GM19467 (cell line): ENCODE measurements around the gene DNAH3.
"Not testable (repeated sequence)": the region's sequence is repeated elsewhere in the genome, so short reads cannot be mapped to it uniquely, and the experiment has no call there.

ENCODE experiments used
- ATAC-seq: cut with Tn5 transposase; IDR thresholded peaks from one replicate; pipeline ENCODE4 v1.9.1; 2021; ENCODE audit warnings: mild to moderate bottlenecking, moderate library complexity; ENCODE audit not compliant: unreplicated experiment

Gene DNAH3

GRCh38 chr16:20948444-20948843 is 202.2 kb downstream of the DNAH3 start:
- ATAC-seq = no peak

GRCh38 chr16:20946015-20946629 is 204.5 kb downstream of the DNAH3 start:
- ATAC-seq = no peak

- ATAC-seq = not testable (repeated sequence)
These were observed 205.1 kb downstream of the DNAH3 start for GRCh38 chr16:20945575-20945875.

GRCh38 chr16:20944861-20945574 is 205.6 kb downstream of the DNAH3 start:
- no peak for ATAC-seq

GRCh38 chr16:20942256-20942655 is 208.4 kb downstream of the DNAH3 start:
- no peak for ATAC-seq

- no peak for ATAC-seq
These were observed 209.1 kb downstream of the DNAH3 start for GRCh38 chr16:20941636-20941926.

- no peak for ATAC-seq
These were observed 209.6 kb downstream of the DNAH3 start for GRCh38 chr16:20940871-20941635.

GRCh38 chr16:20939611-20940010 is 211.0 kb downstream of the DNAH3 start:
- ATAC-seq = no peak

GRCh38 chr16:20938426-20938825 is 212.2 kb downstream of the DNAH3 start:
- ATAC-seq = no peak

GRCh38 chr16:20937736-20938135 is 212.9 kb downstream of the DNAH3 start:
- no peak for ATAC-seq

GRCh38 chr16:20933589-20933988 is 217.1 kb downstream of the DNAH3 start:
- ATAC-seq = no peak

- no peak for ATAC-seq
These were observed 219.5 kb downstream of the DNAH3 start for GRCh38 chr16:20931066-20931600.

- ATAC-seq = no peak
These were observed 220.3 kb downstream of the DNAH3 start for GRCh38 chr16:20930365-20930690.

GRCh38 chr16:20929676-20930364 is 220.8 kb downstream of the DNAH3 start:
- ATAC-seq = not testable (repeated sequence)

- ATAC-seq = no peak
These were observed 221.8 kb downstream of the DNAH3 start for GRCh38 chr16:20928774-20929411.

- no peak for ATAC-seq
These were observed 224.9 kb downstream of the DNAH3 start for GRCh38 chr16:20925751-20926150.

GRCh38 chr16:20923876-20924275 is 226.8 kb downstream of the DNAH3 start:
- no peak for ATAC-seq

GRCh38 chr16:20920799-20921198 is 229.8 kb downstream of the DNAH3 start:
- no peak for ATAC-seq

GRCh38 chr16:20920091-20920490 is 230.6 kb downstream of the DNAH3 start:
- no peak for ATAC-seq

GRCh38 chr16:20918486-20919239 is 232.0 kb downstream of the DNAH3 start:
- no peak for ATAC-seq
